ENCODE data around the gene HAUS7. TPM values are rescaled to one million over a fixed set of nuclear protein-coding genes. Genes with fewer than 3 reads are reported as not detected.

The HAUS7 gene
- total RNA-seq, 1 experiment from 2014 or later = 29.3 TPM

DNA sequence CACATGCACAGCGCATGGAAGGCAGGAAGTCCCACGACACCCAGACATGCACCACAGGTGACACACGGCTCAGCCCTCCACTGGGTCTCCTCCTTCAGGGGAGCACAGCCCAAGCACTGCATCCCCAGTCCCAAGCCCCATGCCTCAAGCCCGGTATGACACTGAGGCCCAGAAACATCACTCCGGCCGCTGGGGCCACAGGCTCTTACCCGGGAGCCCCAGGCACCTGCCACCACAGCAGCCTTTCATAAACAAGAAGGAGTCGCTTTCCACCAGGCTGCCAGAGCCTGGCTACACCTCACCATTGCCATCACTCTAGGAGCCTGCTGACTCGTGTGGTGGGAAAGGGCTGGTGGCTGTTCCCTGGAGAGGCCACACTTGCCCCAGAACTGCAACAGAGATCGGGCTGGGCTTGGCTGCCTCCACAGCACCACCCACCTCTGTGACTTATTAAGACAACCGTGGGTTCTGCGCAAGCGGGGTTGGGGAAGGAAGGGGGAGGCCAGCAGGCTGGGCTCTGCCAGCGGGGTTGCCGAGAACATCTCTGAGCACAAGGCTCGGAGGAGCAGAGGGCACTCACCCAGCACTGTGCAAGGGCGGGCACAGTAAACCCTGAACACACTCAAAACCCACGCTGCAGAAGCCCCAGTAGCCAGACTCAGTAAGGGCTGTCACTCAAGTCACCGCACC lies 4.5 kb downstream of the HAUS7 start:
- Histone ChIP-seq H3K9me2 (ENCODE audit: insufficient read depth) (no peaks in the 10 kb centered on the region), H3K27me3 (ENCODE audit: insufficient read depth, low read depth) (no peaks in the 10 kb centered on the region), H3K36me3 (ENCODE audit: low read depth) (no peaks in the 10 kb centered on the region), H3K4me1 (replicated peaks; ENCODE audit: insufficient read depth) (no peaks in the 10 kb centered on the region), H3K9me3 (ENCODE audit: insufficient read depth, low read depth) (no peaks in the 10 kb centered on the region), H3K4me3 (no peak overlapping the region), H4K20me1 (ENCODE audit: insufficient read depth) (no peaks in the 10 kb centered on the region), H3K79me2 (ENCODE audit: low read depth) (0 out of 2 replicates have a peak, but pooled peaks cover 4% of the 10 kb centered on the region), H3K4me2 (no peak overlapping the region), H2AFZ (no peak overlapping the region), H3F3A (ENCODE audit: insufficient read depth, low read depth) (no peaks in the 10 kb centered on the region), H3K27ac (no peak overlapping the region)
- no TSS peak for BruUV-seq (replicated peaks)
- POLR2A ChIA-PET (ENCODE audit: unreplicated experiment) = no interaction called here
- CTCF ChIA-PET = no interaction called here
- intact Hi-C loops (cut with micrococcal nuclease; ENCODE audit: unreplicated experiment) = no loop called here
- TF ChIP-seq, protein P1, sequence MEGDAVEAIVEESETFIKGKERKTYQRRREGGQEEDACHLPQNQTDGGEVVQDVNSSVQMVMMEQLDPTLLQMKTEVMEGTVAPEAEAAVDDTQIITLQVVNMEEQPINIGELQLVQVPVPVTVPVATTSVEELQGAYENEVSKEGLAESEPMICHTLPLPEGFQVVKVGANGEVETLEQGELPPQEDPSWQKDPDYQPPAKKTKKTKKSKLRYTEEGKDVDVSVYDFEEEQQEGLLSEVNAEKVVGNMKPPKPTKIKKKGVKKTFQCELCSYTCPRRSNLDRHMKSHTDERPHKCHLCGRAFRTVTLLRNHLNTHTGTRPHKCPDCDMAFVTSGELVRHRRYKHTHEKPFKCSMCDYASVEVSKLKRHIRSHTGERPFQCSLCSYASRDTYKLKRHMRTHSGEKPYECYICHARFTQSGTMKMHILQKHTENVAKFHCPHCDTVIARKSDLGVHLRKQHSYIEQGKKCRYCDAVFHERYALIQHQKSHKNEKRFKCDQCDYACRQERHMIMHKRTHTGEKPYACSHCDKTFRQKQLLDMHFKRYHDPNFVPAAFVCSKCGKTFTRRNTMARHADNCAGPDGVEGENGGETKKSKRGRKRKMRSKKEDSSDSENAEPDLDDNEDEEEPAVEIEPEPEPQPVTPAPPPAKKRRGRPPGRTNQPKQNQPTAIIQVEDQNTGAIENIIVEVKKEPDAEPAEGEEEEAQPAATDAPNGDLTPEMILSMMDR (conservative IDR thresholded peaks at IDR 0.05) = no peak
- no peak for DNase-seq

DNA sequence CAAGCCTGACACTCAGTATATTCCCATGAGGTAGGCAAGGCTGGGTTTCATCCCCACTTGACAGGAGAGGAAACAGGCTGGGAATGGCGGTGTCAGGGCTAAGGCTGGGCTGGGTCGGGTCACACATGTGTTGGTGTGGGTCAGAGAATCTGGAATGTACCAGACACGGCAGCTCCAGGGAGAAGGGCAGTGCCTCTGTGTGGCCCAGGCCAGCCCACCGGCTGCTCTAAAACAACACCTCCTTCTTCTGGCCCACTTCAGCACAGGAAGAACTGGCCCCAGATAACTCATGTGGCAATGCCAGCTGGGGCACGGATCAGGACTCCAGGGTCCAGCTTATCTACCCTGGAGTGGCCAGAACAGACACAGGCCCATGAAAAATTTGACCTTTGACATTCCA lies 6.3 kb downstream of the HAUS7 start:
- Histone ChIP-seq H3K36me3 (ENCODE audit: low read depth) (no peaks in the 10 kb centered on the region), H3K9me2 (ENCODE audit: insufficient read depth) (no peaks in the 10 kb centered on the region), H3K4me1 (replicated peaks; ENCODE audit: insufficient read depth) (no peaks in the 10 kb centered on the region), H3F3A (ENCODE audit: insufficient read depth, low read depth) (no peaks in the 10 kb centered on the region), H4K20me1 (ENCODE audit: insufficient read depth) (no peaks in the 10 kb centered on the region), H3K79me2 (ENCODE audit: low read depth) (no peaks in the 10 kb centered on the region), H2AFZ (no peak overlapping the region), H3K27me3 (ENCODE audit: insufficient read depth, low read depth) (no peaks in the 10 kb centered on the region), H3K4me3 (no peak overlapping the region), H3K4me2 (no peak overlapping the region), H3K27ac (no peak overlapping the region), H3K9me3 (ENCODE audit: insufficient read depth, low read depth) (no peaks in the 10 kb centered on the region)
- CTCF ChIA-PET = no interaction called here
- TF ChIP-seq, protein P1 (conservative IDR thresholded peaks at IDR 0.05) = no peak
- no peak for TF ChIP-seq EZH2 (IDR thresholded peaks at IDR 0.05; ENCODE audit: low read depth)
- no TSS peak for BruUV-seq (replicated peaks)
- no peak for DNase-seq
- intact Hi-C loops (cut with micrococcal nuclease; ENCODE audit: unreplicated experiment) = no loop called here
- POLR2A ChIA-PET (ENCODE audit: unreplicated experiment) = no interaction called here

DNA sequence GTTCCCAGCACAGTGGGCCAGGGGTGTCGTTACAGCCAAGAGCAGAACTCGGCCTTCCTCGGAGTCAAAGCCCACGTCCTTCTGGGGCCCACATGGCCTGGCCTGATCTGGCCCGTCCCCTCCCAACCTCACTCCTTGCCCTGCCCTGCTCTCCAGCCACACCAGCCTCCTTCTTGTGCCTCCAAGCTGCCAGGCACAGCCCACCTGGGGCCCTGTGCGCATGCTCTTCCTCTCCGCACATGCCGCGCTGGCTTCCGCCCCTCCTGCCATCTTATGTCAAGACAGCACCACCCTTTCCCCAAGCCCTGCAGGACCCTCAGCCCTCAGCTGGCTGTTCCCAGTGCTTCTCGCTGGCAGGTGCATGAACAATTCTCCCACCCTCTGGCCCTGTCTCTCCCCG lies 6.8 kb downstream of the HAUS7 start:
- no peaks in the 10 kb centered on the region for H3K9me2 ChIP-seq (ENCODE audit: insufficient read depth)
- H2AFZ ChIP-seq = no peak overlapping the region
- BruUV-seq (replicated peaks) = no TSS peak
- no peak overlapping the region for H3K4me3 ChIP-seq
- TF ChIP-seq, protein P1 (conservative IDR thresholded peaks at IDR 0.05) = no peak
- TF ChIP-seq EZH2 (IDR thresholded peaks at IDR 0.05; ENCODE audit: low read depth) = no peak
- ChIA-PET CTCF (no interaction called here), POLR2A (ENCODE audit: unreplicated experiment) (no interaction called here)
- H3F3A ChIP-seq (ENCODE audit: insufficient read depth, low read depth) = no peaks in the 10 kb centered on the region
- no peak overlapping the region for H3K27ac ChIP-seq
- no peaks in the 10 kb centered on the region for H3K27me3 ChIP-seq (ENCODE audit: insufficient read depth, low read depth)
- DNase-seq = no peak
- no peaks in the 10 kb centered on the region for H3K4me1 ChIP-seq (replicated peaks; ENCODE audit: insufficient read depth)
- no peaks in the 10 kb centered on the region for H3K36me3 ChIP-seq (ENCODE audit: low read depth)
- H3K4me2 ChIP-seq = no peak overlapping the region
- H4K20me1 ChIP-seq (ENCODE audit: insufficient read depth) = no peaks in the 10 kb centered on the region
- H3K79me2 ChIP-seq (ENCODE audit: low read depth) = no peaks in the 10 kb centered on the region
- intact Hi-C loops (cut with micrococcal nuclease; ENCODE audit: unreplicated experiment) = no loop called here
- H3K9me3 ChIP-seq (ENCODE audit: insufficient read depth, low read depth) = no peaks in the 10 kb centered on the region
